Measurements from ENCODE around the gene SCYL1. TPM values are rescaled to one million over a fixed set of nuclear protein-coding genes. Genes with fewer than 3 reads are reported as not detected.
A peak's percentile ranks its signal among the peaks of the same experiment; 100 is the strongest.

SCYL1 gene
- total and polyA plus RNA-seq, 2 of the 4 experiments (the other 2 are of a cell fraction): 96.4 to 150 TPM

GRCh38 chr11:65571940-65572339, 47.1 kb downstream of the SCYL1 start:
- H4K5ac ChIP-seq (ENCODE audit: low read depth, low read length): peak overlapping the region; percentile 27; the same call in 1 of the 2 replicates
- H4K20me1 ChIP-seq (ENCODE audit: insufficient read depth, low read length): peaks cover 27% of the 10 kb centered on the region
- peak overlapping the region; percentile 57 for H2BK5ac ChIP-seq (ENCODE audit: low read depth, low read length, poor library complexity, severe bottlenecking)
- H2AK9ac ChIP-seq (replicated peaks; ENCODE audit: low read depth, low read length, poor library complexity): peak overlapping the region; percentile 96
- intact Hi-C loops (cut with micrococcal nuclease): loop anchor here (2.0 to 5.0 kb wide), 3 partner anchors 15 to 190 kb away; partner anchors contain the start of gene SLC25A45
- peak overlapping the region; percentile 75 for H3K4me3 ChIP-seq (ENCODE audit: insufficient read depth, low read depth, low read length)
- no peak for ATAC-seq (ENCODE audit: low read depth)
- in situ Hi-C loops (cut with MboI; ENCODE audit: low sequenced_read_pairs): no loop called here
- H3K4ac ChIP-seq (ENCODE audit: low read depth, low read length): peak overlapping the region; percentile 88
- 0 out of 2 replicates have a peak overlapping the region, but pooled peaks have one; percentile 35 for H3K9ac ChIP-seq (ENCODE audit: low read depth, low read length)
- H3K27ac ChIP-seq (ENCODE audit: insufficient read depth, low read length): peak overlapping the region; percentile 57
- no peak overlapping the region for H2BK15ac ChIP-seq (ENCODE audit: low read depth, low read length)
- no peak overlapping the region for H3K23ac ChIP-seq (ENCODE audit: low read depth, low read length)
- DNase-seq: peak; percentile 44
- H3K36me3 ChIP-seq (ENCODE audit: control insufficient read depth, insufficient read depth, low read length): peaks cover 4% of the 10 kb centered on the region; the same call in 1 of the 2 replicates
- H4K8ac ChIP-seq (ENCODE audit: low read depth in 2 of 2, low read length in 2 of 2): no peak overlapping the region; a peak in 1 of 4 replicates
- peaks cover 14% of the 10 kb centered on the region for H3K9me1 ChIP-seq (ENCODE audit: insufficient read depth, low read length)
- H2BK120ac ChIP-seq (ENCODE audit: low read depth, low read length): 0 out of 2 replicates have a peak overlapping the region, but pooled peaks have one; percentile 8
- peaks cover 29% of the 10 kb centered on the region for H3K4me1 ChIP-seq (ENCODE audit: control insufficient read depth, insufficient read depth, low read length)
- no peak overlapping the region for H3K18ac ChIP-seq (ENCODE audit: low read depth, low read length)
- no peak overlapping the region for H3K56ac ChIP-seq (ENCODE audit: extremely low read depth, insufficient read depth, low read length)
- peaks cover 27 to 70% of the 10 kb centered on the region in 2 experiments for H3K79me1 ChIP-seq (ENCODE audit: low read depth in 1 of 2, low read length in 2 of 2)
- BruUV-seq (replicated peaks): no TSS peak
- no peak overlapping the region for H2BK20ac ChIP-seq (ENCODE audit: low read depth, low read length)
- WGBS, 2 experiments (ENCODE audit: extremely low coverage in 2 of 2, insufficient read length in 1 of 2): no CpG with 5 or more reads among the region's 11 CpGs
- H3K9me3 ChIP-seq (ENCODE audit: control insufficient read depth, insufficient read depth, low read length): no peaks in the 10 kb centered on the region
- no peak overlapping the region for H3K14ac ChIP-seq (replicated peaks; ENCODE audit: low read depth, low read length)
- H3K27me3 ChIP-seq (ENCODE audit: control insufficient read depth, insufficient read depth, low read length): no peaks in the 10 kb centered on the region
- TF ChIP-seq NFE2L2 (IDR thresholded peaks at IDR 0.05; ENCODE audit: low read depth, low read length) (no peak), SMC3 (IDR thresholded peaks at IDR 0.05; ENCODE audit: low read depth, low read length) (peak; percentile 56), RAD21 (IDR thresholded peaks at IDR 0.05; ENCODE audit: low read length) (peak; percentile 58), CTCF (conservative IDR thresholded peaks at IDR 0.05; ENCODE audit: low read depth, low read length) (peak; percentile 42)
- H2AFZ ChIP-seq (replicated peaks; ENCODE audit: low read length, poor library complexity): peak overlapping the region; percentile 86
- POLR2A ChIA-PET (ENCODE audit: unreplicated experiment): interaction anchor here (0.6 to 1.1 kb wide), 4 partner anchors 72 to 793 kb away, joined by 3 to 9 read pairs (median 4); partner anchors contain the start of genes NEAT1 and SF1
- peak overlapping the region; percentile 97; the same call in 1 of the 2 replicates for H2AK5ac ChIP-seq (ENCODE audit: low read depth, low read length)
- CTCF ChIA-PET: interaction anchor here (2.6 kb wide), 1 partner anchor 31 kb away, joined by 15 read pairs; no protein-coding TSS in a partner anchor
- dilution Hi-C loops (cut with HindIII; ENCODE audit: low sequenced_read_pairs, unreplicated experiment): no loop called here
- 0 out of 2 replicates have a peak overlapping the region, but pooled peaks have one; percentile 51 for H4K91ac ChIP-seq (ENCODE audit: insufficient read depth, low read depth, low read length)
- H3K4me2 ChIP-seq (ENCODE audit: low read depth, low read length): peak overlapping the region; percentile 93

All from IMR-90 (cell line).